Activated T-cell treated with anti-CD3 and anti-CD28 coated beads for 1 hour (primary cell): ENCODE data around the gene WWC1.

Source experiments
- DNase-seq: peaks from one replicate; pipeline ENCODE4 v3.0.0-alpha.2; 2020; ENCODE audit warnings: low read depth

WWC1 gene

DNA sequence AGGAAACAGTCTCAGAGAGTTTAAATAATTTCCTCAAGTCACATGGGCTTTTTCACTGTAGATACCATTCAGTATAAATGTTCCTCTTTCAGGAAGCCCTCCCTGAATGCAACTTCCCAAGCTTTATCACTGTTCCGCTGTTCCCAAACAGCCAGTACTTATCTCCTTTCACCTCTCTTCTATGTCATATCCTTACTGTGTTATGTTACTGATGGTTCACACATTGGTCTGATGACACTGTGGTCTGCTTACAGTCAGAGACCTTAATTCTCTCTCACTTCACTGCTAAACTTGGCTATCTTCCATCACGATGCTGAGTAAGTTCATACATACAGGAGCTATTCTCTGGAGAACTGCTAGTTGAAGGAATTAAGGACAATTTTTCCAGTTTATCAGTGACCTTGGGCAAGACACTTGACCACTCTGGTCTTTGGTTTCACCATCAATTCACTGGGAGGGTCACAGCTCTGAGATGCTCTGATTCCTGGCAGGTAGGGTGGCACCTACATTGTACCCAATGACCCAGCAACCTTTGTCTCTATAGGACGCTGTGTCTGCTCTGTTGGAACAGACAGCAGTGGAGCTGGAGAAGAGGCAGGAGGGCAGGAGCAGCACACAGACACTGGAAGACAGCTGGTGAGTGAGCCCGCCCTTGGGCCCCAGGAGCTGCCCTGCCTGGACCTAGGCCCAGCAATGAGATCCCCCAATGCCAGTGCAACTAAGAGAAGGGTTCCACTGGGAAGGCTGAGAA is 152.7 kb downstream of the WWC1 start:
- no peak for DNase-seq

GRCh38 chr5:168446983-168447619 is 155.7 kb downstream of the WWC1 start:
- no peak for DNase-seq

DNA sequence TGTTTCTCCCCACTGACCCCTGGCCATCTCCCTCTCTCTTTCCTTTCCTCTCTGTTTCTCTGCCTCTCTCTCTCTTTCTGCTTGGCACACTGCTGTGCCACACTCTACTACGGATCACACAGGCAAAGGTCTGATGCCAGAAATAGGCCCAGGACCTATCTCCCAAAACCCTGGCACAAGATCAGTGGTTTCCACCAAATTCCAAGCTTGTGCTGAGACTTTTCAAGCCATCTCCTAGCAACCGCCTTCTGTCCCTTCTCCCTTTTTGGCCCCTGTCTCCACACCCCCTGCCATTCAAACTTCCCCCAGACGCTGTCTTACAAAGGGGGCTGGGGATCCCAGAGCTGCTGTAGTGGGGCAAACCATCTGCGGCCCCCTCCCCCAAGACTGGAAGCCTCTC is 156.4 kb downstream of the WWC1 start:
- no peak for DNase-seq

DNA sequence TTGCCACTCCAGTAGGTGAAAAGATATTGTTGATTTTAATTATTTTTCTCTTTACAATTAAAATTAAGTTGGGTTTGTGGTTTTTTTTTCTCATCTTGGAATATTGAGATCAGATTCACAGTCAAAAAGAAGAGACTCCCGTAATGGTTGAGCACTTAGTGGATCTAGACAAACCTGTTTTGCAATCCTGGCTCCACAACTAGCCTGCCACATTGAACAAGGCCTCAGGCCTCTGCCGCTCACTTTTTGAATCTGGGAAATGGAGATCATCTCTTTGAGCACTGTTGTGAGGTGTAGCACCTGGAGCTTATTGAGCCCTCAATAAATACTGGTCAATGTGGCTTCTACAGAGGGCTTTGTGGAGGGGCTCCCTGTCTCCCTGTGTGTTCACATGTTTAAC is 157.7 kb downstream of the WWC1 start:
- DNase-seq, result no peak

GRCh38 chr5:168451565-168451964 is 160.1 kb downstream of the WWC1 start:
- DNase-seq, result no peak

DNA sequence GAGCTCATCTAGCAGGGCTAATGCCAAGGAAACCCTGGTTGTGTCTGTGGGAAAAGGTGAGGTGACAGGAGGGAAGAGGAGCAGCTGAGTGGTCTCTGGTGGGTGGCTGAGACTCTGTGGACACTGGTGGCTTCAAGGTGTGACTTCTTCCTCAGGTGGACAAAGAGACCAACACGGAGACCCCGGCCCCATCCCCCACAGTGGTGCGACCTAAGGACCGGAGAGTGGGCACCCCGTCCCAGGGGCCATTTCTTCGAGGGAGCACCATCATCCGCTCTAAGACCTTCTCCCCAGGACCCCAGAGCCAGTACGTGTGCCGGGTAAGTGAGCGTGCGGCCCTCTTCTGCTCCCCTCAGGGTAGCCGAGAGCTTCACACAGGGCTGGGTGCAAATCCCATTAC is 163.8 kb downstream of the WWC1 start:
- DNase-seq, result no peak

DNA sequence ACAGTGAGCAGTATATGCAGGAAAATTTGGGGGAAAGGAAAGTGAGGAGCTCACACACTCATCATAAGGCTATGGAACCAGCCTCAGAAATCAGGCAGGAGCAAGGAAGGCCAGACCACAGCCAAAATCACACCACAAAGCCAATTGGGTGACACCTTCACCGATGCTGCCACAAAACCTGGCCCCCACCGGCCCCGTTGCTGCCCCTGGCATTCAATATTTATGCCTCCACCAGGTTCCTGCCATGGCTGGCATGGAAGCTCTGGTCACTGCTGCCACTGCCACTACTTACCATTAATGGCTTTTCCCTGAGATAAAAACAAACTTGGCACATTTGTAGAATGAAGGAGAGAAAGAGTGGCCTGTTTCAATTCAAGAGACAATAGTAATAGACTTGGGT is 166.1 kb downstream of the WWC1 start:
- DNase-seq, result no peak

DNA sequence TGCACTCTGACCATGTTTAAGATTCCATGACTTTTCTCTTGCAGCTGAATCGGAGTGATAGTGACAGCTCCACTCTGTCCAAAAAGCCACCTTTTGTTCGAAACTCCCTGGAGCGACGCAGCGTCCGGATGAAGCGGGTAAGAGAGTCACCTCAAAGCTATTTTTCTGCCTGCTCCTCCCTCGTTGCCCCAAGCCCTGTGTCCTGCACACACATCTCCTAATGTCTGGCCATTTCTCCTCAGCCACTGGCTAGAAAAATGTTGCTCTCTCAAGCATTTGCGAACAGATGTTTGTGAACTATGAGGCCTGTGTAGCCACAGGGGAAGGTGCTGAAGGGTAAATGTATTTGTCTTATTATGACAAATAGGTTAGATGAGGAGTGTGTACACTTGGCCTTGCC is 169.2 kb downstream of the WWC1 start:
- no peak for DNase-seq

- no peak for DNase-seq
Measured at GRCh38 chr5:168463081-168463480, 171.6 kb downstream of the WWC1 start.

DNA sequence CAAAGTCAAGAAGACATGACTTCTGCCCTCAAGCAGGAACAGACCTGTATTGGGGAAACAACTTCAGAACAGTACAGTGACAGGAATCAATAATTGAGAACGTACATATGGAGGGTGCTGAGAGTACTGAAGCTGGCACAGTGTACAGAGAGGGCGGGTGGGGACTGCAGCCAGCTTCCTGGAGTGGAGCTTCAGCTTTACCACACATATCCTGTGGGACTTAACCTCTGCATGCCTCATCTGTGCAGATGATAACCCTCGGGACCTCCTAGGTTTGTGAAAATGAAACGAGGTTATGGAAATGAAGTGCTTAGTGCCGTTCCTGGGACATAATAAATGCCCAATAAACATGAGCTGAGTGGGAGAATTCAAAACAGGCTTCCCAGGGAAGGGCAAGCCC is 172.8 kb downstream of the WWC1 start:
- DNase-seq, result no peak

GRCh38 chr5:168464641-168465040 is 173.2 kb downstream of the WWC1 start:
- DNase-seq, result no peak

- DNase-seq, result no peak
Measured at GRCh38 chr5:168467755-168468330, 176.4 kb downstream of the WWC1 start.

- no peak for DNase-seq
Measured at GRCh38 chr5:168468836-168469235, 177.4 kb downstream of the WWC1 start.

DNA sequence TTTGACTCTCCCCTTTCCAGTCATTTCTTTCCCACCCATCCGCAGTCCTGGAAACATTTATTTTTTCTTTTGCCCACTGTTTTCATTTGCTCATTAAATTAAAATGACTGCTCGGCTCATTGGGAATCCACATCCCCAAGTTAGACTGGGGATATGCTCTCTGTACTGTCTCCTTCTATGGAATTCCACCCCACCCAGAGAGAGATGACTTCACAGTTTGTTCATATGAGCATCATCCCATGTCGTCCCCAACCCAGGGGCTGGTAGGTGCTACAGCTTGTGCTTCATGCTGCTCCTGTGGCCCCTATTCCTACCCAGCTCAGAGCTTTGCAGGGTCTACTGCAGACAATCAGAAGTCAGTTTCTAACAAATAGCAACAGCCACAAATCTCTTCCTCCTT is 178.4 kb downstream of the WWC1 start:
- no peak for DNase-seq

DNA sequence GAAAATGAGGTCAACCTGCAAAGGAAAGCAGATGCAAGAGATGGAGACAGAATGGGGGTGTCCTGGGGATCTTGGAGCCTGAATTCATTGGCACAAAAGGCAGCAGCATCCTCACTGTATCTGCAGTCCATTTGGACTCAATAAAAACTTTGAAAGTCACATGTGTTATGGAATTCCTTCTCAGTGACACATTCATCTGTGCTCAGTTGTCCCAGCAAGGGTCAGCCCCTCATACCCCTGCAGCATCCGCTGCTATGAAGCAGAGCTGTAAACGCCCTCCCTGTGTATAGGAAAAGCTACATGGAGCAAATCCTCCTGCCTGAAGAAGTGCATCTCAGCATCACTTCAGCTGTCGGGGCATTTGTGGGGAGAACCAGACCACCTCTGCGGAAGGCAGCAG is 180.3 kb downstream of the WWC1 start:
- DNase-seq, result no peak

DNA sequence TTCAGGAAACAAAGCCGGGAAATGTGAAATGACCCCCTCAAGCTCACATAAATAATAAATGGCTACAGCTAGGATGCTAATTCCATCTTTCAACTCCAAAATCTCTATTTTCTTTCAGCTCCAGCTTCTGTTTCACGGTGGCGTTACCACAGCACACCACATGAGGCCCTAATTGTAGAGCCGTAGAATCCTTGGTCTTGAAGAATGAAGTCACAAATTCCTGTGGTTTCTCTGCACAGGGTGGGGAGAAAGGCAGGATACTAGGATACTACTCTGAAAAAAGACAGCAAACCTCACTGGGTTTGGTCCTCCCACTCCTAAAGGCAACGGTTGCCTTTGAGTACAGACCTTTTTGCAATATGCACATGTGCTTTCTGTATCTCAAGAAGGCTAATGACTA is 180.9 kb downstream of the WWC1 start:
- DNase-seq, result no peak

- DNase-seq, result no peak
Measured at GRCh38 chr5:168474319-168474718, 182.9 kb downstream of the WWC1 start.

- no peak for DNase-seq
Measured at GRCh38 chr5:168477060-168477459, 185.6 kb downstream of the WWC1 start.

DNA sequence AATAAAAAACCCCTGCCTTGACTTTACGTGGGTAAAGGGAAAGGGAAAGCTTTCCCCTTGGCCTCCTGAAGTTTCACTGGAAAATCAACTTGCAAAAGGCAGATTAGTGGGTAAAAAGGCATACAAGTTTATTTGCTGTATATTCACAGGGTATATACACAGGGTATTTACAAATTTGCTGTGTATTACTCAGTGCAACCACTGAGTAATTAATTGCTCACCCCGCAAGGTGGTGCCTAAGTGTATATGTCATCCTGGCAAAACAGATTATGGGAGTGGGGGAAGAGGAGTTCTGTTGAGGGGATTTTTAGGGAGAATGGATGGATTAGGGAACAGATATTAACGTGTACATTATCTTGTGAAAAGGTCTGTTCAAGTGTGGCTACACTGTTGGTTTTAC is 187.7 kb downstream of the WWC1 start:
- DNase-seq, result no peak

DNA sequence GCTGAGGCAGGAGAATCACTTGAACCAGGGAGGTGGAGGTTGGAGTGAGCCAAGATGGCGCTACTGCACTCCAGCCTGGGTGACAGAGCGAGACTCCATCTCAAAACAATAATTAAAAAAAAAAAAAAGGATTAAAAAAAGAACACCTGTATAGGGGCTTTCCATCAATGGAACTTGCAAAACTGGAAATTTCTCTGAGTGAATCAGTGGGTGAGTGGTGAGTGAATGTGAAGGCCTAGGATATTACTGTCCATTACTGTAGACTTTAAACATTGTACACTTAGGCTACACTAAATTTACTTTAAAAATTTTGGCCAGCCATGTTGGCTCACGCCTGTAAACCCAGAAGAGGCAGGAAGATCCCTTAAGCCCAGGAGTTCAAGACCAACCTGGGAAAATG is 189.2 kb downstream of the WWC1 start:
- DNase-seq, result no peak

DNA sequence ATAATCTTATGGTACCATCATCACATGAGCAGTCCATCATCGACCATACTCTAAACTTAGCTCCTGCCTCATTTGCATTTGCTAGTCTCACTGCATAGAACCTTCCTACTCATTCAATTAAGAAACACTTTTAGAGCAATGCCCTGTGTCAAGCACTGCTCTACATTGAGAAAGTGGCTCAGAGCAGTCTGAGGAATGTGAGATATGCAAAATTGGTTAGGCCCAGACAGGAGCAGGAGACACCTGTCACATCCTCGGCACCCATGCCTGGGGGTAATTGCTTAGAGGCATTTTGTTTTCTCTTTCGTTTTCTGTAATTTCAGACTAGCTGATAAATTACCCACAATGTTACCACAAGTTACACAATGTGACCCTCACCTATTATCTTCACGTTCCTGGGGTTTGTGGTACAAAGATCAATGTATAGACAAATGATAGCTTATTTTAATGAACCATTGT is 189.9 kb downstream of the WWC1 start:
- DNase-seq, result no peak

DNA sequence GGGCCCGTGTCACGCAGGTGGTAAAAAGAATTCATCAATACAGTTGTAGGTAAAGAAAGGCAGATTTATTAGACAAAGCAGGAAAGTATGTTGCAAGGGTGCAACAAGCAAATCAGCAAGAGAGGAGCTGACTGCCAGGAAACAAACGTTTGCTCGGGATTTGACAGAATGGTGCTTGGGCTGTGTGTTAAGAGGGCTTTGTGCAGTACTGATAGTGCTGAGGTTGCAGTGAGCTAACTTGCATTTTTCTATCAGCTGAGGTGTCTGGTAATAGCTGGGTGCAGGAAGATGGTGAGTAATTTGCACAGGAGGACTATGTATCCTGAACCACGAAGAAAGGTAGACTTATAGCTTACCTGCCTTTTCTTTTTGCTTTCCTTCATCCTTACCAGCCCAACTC is 190.9 kb downstream of the WWC1 start:
- DNase-seq, result no peak

DNA sequence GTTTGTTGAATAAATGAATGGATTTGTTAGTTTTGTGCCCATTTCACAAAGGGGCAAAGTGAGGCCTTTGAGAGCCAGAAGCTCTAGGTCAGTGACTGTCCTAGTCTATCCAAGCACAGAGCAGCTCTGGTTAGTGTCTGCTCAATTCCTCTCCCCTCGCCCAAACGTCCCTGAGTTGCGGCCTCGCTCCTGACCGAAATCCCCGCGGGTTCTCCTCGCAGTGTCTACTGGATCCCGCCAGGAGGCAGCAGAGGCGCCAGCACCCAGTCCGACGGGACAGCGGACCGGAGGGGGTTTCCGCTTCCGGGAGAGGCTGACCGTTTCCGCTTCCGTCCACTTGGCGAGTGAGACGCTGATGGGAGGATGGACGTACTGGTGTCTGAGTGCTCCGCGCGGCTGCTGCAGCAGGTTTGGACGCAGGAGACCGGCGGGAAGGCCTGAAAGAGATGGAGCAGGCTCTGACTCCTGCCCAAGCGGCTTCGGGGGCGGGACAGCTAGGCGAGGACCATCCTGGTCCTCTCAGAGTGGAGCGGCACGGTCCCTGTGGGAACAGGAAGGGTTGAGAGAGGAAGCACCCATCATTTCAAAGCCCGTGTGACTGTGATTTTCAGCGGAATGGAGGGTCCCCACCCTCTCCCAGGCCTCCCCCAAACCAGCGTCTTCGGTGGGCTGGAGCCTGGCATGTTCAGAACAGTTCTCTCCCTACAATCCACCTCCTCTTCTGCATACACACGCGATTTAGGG is 194.9 kb downstream of the WWC1 start, which contains the start of gene RARS1:
RARS1 (plus strand) TSS at position 336 of the 744 bp plus-strand sequence; CDS start at position 364, 28 bp downstream.
- peak; percentile 73 for DNase-seq
